ENCODE data around the gene ATRNL1. TPM values are rescaled to one million over a fixed set of nuclear protein-coding genes. Genes with fewer than 3 reads are reported as not detected.

Gene ATRNL1
- total and polyA plus RNA-seq, 2 of the 8 experiments (the other 6 are each of a cell fraction or from before 2014, with no cell fraction given) = 5.1 to 17.6 TPM

DNA sequence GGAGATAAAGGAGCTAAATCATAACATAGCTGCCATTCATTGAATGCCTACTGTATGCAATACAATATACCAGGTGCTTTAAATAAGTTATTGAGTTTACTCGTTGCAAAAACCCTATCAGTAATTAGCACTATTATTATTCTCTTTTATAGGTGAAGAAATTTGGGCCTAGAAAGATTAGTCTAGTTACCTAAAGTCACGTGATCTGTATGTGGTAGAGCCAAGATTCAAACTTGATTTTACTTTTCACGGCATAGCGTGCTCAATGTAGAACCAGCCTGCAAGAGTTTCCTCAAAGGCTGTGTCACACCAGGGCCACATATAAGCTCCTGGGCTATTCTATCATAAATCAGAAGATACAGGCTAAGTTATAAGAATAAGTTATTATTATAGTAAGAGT lies 740.0 kb downstream of the ATRNL1 start:
- POLR2A ChIA-PET (ENCODE audit: partially characterized antibody) = no interaction called here
- Histone ChIP-seq H3K4me2 (ENCODE audit: insufficient read depth in 1 of 2, low read depth in 2 of 2, low read length in 2 of 2) (no peak overlapping the region), H3K56ac (replicated peaks; ENCODE audit: insufficient read length, low read depth, low read length) (no peak overlapping the region)
- TF ChIP-seq KDM1A (IDR thresholded peaks at IDR 0.05; ENCODE audit: borderline replicate concordance, low read length) (no peak), ZNF274 (IDR thresholded peaks at IDR 0.05; ENCODE audit: borderline replicate concordance, extremely low read depth, low read length) (no peak), HDAC2 (IDR thresholded peaks at IDR 0.05; ENCODE audit: borderline replicate concordance in 1 of 2, low read depth in 2 of 2, low read length in 2 of 2) (no peak), YY1 (IDR thresholded peaks at IDR 0.05; ENCODE audit: low read depth, low read length) (no peak)
- TF ChIP-seq, protein P1, sequence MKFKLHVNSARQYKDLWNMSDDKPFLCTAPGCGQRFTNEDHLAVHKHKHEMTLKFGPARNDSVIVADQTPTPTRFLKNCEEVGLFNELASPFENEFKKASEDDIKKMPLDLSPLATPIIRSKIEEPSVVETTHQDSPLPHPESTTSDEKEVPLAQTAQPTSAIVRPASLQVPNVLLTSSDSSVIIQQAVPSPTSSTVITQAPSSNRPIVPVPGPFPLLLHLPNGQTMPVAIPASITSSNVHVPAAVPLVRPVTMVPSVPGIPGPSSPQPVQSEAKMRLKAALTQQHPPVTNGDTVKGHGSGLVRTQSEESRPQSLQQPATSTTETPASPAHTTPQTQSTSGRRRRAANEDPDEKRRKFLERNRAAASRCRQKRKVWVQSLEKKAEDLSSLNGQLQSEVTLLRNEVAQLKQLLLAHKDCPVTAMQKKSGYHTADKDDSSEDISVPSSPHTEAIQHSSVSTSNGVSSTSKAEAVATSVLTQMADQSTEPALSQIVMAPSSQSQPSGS (IDR thresholded peaks at IDR 0.05; ENCODE audit: low read length) = no peak

More for the DNA sequence above, 740.0 kb downstream of the ATRNL1 start:
- DNase-seq (ENCODE audit: low read depth in 1 of 2, low spot score in 2 of 2) (no peak), FAIRE-seq (no peak)
- Histone ChIP-seq H3K23me2 (ENCODE audit: low read depth, low read length) (no peaks in the 10 kb centered on the region), H3K14ac (ENCODE audit: insufficient read length) (no peak overlapping the region), H2BK20ac (ENCODE audit: low read length) (no peak overlapping the region), H3K23ac (ENCODE audit: insufficient read length) (no peak overlapping the region), H2AFZ (ENCODE audit: low read length) (no peak overlapping the region), H2AK5ac (ENCODE audit: low read depth, low read length) (no peak overlapping the region), H3K9me3 (ENCODE audit: insufficient read depth in 2 of 2, low read depth in 1 of 2, low read length in 1 of 2) (no peaks in the 10 kb centered on the region), H3K36me3 (ENCODE audit: control insufficient read depth in 2 of 4, insufficient read depth in 4 of 4, low read length in 3 of 4) (no peaks in the 10 kb centered on the region), H3K27ac (ENCODE audit: low read depth, low read length) (no peak overlapping the region), H3K79me1 (ENCODE audit: low read depth, low read length) (no peaks in the 10 kb centered on the region), H2BK5ac (ENCODE audit: low read depth, low read length) (no peak overlapping the region), H4K91ac (replicated peaks; ENCODE audit: insufficient read length, low read length) (no peak overlapping the region), H3K79me2 (ENCODE audit: control insufficient read depth in 1 of 2, insufficient read depth in 2 of 2, low read length in 2 of 2) (no peaks in the 10 kb centered on the region), H2BK12ac (ENCODE audit: low read depth, low read length) (no peak overlapping the region), H3K9ac (replicated peaks in 1 of 4; ENCODE audit: extremely low read depth in 1 of 4, low read depth in 3 of 4, low read length in 3 of 4) (no peak overlapping the region), H2BK120ac (replicated peaks; ENCODE audit: low read depth, low read length) (no peak overlapping the region), H4K8ac (ENCODE audit: extremely low read depth, insufficient read depth, low read length) (no peak overlapping the region), H4K20me1 (replicated peaks in 1 of 2; ENCODE audit: control insufficient read depth in 1 of 2, insufficient read depth in 2 of 2, low read length in 2 of 2) (no peaks in the 10 kb centered on the region), H2BK15ac (ENCODE audit: low read length) (no peak overlapping the region), H3K4me3 (ENCODE audit: extremely low read depth in 1 of 4, insufficient read depth in 2 of 4, low read depth in 3 of 4, low read length in 4 of 4) (no peak overlapping the region), H3K18ac (ENCODE audit: extremely low read depth, low read length) (no peak overlapping the region), H3K27me3 (replicated peaks in 1 of 4; ENCODE audit: control insufficient read depth in 3 of 4, extremely low read depth in 1 of 4, insufficient read depth in 3 of 4, low read length in 3 of 4) (no peaks in the 10 kb centered on the region), H3K4ac (replicated peaks; ENCODE audit: insufficient read length, low read depth, low read length) (no peak overlapping the region), H4K5ac (ENCODE audit: insufficient read length, low read depth, low read length) (no peak overlapping the region), H3K4me1 (replicated peaks in 1 of 4; ENCODE audit: control insufficient read depth in 3 of 4, insufficient read depth in 4 of 4, low read length in 3 of 4) (no peaks in the 10 kb centered on the region)
- 49% methylated on average over 4 of the region's 4 CpGs; no CpG with 5 or more reads in 1 of the 2 experiments for WGBS, 2 experiments (ENCODE audit: extremely low coverage in 1 of 2, insufficient coverage in 1 of 2, insufficient read length in 1 of 2, insufficient replicate concordance in 2 of 2, low coverage in 1 of 2, low lambda C conversion rate in 2 of 2, missing lambda C conversion rate in 1 of 2)
- CTCF ChIA-PET (ENCODE audit: partially characterized antibody) = interaction anchor here (0.7 kb wide), 1 partner anchor 379 kb away, joined by 3 read pairs; no protein-coding TSS in a partner anchor

All from H1 (cell line).